ENCODE measurements around the gene PSMB2. TPM values are rescaled to one million over a fixed set of nuclear protein-coding genes. Genes with fewer than 3 reads are reported as not detected.

The PSMB2 gene
- total and polyA plus RNA-seq, 9 donors, result 16.7 to 88.7 (median 36.9) TPM

- H3K9me3 ChIP-seq, result no peaks in the 10 kb centered on the region
- H3K4me1 ChIP-seq (ENCODE audit: insufficient read depth), result peaks cover 6% of the 10 kb centered on the region
- peak in 2 of 5 donors; percentile 47 to 51 for DNase-seq
- no peak for TF ChIP-seq EP300 (IDR thresholded peaks at IDR 0.05)
- TF ChIP-seq CTCF (IDR thresholded peaks at IDR 0.05), result no peak
- TF ChIP-seq POLR2A (IDR thresholded peaks at IDR 0.05), result no peak
- H3K36me3 ChIP-seq, result no peaks in the 10 kb centered on the region
- H3K27me3 ChIP-seq, result no peaks in the 10 kb centered on the region
- intact Hi-C loops (cut with DNase I), result loop anchor here in 3 of 4 donors (5.0 to 10.0 kb wide), 2 partner anchors 108 to 366 kb away; partner anchors contain the start of gene SFPQ (in 1 of the 3)
- 49 to 61% (median 51%) methylated on average over 39 to 44 of the region's 44 CpGs for WGBS, 3 donors
- no peak overlapping the region for H3K4me3 ChIP-seq
- no peak overlapping the region for H3K27ac ChIP-seq
These were observed 80.8 kb downstream of the PSMB2 start for GRCh38 chr1:35560256-35561225.

GRCh38 chr1:35559317-35559944, 81.9 kb downstream of the PSMB2 start:
- intact Hi-C loops (cut with DNase I), result no loop called here
- H3K4me1 ChIP-seq (ENCODE audit: insufficient read depth), result peaks cover 6% of the 10 kb centered on the region
- H3K4me3 ChIP-seq, result no peak overlapping the region

GRCh38 chr1:35558374-35559316, 82.7 kb downstream of the PSMB2 start:
- H3K27ac ChIP-seq, result peak overlapping the region; percentile 10 to 95
- H3K4me3 ChIP-seq, result peak overlapping the region; percentile 98
- peaks cover 6% of the 10 kb centered on the region for H3K4me1 ChIP-seq (ENCODE audit: insufficient read depth)
- no peaks in the 10 kb centered on the region for H3K9me3 ChIP-seq
- no peaks in the 10 kb centered on the region for H3K27me3 ChIP-seq
- WGBS, 3 donors, result 18 to 20% (median 20%) methylated on average over 26 of the region's 26 CpGs
- DNase-seq, result peak; percentile 33 to 66 (median 45)
- no peaks in the 10 kb centered on the region for H3K36me3 ChIP-seq
- intact Hi-C loops (cut with DNase I), result no loop called here
- TF ChIP-seq EP300 (IDR thresholded peaks at IDR 0.05), result no peak

More at GRCh38 chr1:35559317-35559944, 81.9 kb downstream of the PSMB2 start:
- DNase-seq, result no peak
- H3K36me3 ChIP-seq, result no peaks in the 10 kb centered on the region
- TF ChIP-seq EP300 (IDR thresholded peaks at IDR 0.05) (no peak), CTCF (IDR thresholded peaks at IDR 0.05) (no peak), POLR2A (IDR thresholded peaks at IDR 0.05) (no peak)
- no peaks in the 10 kb centered on the region for H3K9me3 ChIP-seq
- peak overlapping the region in 1 of 2 donors; percentile 10 for H3K27ac ChIP-seq
- WGBS, 3 donors, result 76 to 82% (median 80%) methylated on average over 7 of the region's 7 CpGs
- H3K27me3 ChIP-seq, result no peaks in the 10 kb centered on the region

GRCh38 chr1:35557611-35558373, 83.5 kb downstream of the PSMB2 start, which contains the start of gene NCDN:
Gene NCDN, plus strand, starts transcription at chr1:35557799. Its CDS starts 392 bp downstream, at chr1:35558191.
- peak; percentile 95 to 97 (median 96) for DNase-seq
- H3K27me3 ChIP-seq, result no peaks in the 10 kb centered on the region
- peak within 1 kb of the TSS; percentile 93 to 95 for H3K27ac ChIP-seq
- TF ChIP-seq POLR2A (IDR thresholded peaks at IDR 0.05) (peak; percentile 13), EP300 (IDR thresholded peaks at IDR 0.05) (no peak), CTCF (IDR thresholded peaks at IDR 0.05) (peak in 1 of 3 donors; percentile 12)
- no peaks in the 10 kb centered on the region for H3K9me3 ChIP-seq
- peaks cover 6% of the 10 kb centered on the region for H3K4me1 ChIP-seq (ENCODE audit: insufficient read depth)
- no peaks in the 10 kb centered on the region for H3K36me3 ChIP-seq
- intact Hi-C loops (cut with DNase I), result no loop called here
- H3K4me3 ChIP-seq, result peak within 1 kb of the TSS; percentile 98
- 0 to 1% (median 0%) methylated on average over 53 to 58 of the region's 58 CpGs for WGBS, 3 donors

Measured in ovary (tissue), 9 donors.